Hypothalamus (tissue), 51 donors: ENCODE results near the gene PIGQ.
A peak's percentile ranks its signal among the peaks of the same experiment; 100 is the strongest.

ENCODE experiments used
- DNase-seq, 51 donors: peaks; one replicate each; lab custom pipeline; 2025; lab: John Stamatoyannopoulos, UW

Gene PIGQ

DNA sequence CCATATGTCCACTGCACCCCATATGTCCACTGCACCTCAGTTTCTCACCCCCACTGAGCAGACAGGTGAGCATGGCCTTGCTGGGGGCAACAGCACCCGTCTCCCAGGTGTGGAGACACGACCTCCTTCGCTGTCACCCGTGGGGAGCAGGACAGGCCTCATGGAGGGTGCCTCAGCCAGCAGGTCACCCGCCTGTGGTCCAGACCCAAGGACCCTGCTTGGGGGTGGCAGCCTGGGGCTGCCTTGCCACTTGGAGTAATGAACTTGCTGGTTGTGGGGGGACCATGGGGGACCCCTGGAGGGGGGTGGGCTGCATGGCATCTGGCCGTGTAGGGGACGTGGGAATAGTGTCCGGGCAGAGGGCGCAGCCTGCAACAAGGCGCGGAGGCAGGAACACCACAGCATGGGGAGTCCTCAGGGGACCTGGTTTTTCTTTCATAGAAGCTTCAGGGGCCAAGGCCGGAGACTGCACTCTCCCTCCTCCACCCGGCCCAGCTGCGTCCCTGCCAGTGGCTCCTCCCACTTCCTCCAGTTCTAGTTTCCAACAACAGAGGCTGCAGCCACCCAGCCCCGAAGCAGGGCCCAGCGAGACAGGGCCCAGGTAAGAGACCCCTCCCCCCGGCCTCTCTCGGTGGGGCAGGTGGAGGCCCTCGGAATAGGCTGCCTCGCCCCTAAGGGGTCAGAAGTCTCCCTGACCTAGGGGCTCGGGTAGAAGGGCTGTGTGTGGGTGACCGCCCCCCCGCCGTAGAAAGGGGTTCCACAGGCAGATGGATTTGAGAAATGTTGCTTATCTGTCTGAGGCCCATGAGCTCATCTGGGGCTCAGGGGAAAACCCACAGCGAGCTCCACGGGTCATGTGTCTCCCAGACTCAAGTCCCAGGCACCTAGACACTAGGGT, 3.0 kb upstream of the PIGQ start, which contains the start of gene NHLRC4:
NHLRC4 (plus strand) TSS at position 531 of the 898 bp plus-strand sequence. CDS start 1,043 bp downstream, outside the sequence.
- peak in 3 of 51 donors; percentile 11 to 13 (median 12) for DNase-seq

GRCh38 chr16:567373-568256, 2.2 kb upstream of the PIGQ start:
- DNase-seq: no peak

DNA sequence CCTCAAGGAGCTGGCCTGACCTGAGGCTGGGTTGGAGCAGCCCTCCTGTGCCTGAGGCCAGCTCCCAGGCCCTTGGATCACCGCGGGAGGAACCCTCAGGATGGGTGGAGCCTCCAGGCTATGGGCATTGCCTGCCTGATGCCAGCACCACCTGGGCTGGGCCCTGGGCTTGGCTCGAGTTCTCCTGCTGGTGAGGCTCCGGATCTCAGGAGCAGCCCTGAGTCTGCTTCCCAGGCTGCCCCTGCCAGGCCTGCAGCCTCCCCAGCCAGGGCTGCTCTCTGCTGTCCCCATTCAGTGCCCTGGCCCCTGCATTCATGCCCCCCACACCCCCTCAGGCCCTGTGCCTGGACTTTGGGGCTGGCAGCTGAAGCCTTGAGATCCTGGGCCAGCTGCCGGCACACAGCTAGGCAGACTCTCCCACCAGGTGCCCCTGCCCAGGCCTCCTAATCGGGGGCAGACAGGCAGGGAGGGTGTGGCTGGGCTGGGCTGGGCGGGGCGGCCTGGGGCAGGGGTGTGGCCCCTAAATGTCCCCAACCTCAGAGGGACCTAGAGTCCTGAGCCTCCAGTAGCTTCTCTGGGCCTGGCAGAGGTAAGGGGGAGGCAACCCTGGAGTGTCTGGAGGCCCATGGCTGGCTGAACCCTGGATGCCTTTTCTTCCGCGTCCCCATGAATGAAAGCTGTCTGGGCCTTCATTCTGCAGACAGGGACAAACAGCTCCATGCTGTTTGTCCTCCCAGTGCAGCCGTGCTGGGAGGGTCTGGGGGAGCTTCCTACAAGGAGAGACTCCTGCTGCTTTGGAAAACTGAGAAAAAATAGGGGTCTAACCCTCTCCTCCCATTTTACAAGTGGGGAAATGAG, 1.1 kb upstream of the PIGQ start:
- DNase-seq: no peak

GRCh38 chr16:572865-573650, 3.3 kb downstream of the PIGQ start:
- no peak for DNase-seq

DNA sequence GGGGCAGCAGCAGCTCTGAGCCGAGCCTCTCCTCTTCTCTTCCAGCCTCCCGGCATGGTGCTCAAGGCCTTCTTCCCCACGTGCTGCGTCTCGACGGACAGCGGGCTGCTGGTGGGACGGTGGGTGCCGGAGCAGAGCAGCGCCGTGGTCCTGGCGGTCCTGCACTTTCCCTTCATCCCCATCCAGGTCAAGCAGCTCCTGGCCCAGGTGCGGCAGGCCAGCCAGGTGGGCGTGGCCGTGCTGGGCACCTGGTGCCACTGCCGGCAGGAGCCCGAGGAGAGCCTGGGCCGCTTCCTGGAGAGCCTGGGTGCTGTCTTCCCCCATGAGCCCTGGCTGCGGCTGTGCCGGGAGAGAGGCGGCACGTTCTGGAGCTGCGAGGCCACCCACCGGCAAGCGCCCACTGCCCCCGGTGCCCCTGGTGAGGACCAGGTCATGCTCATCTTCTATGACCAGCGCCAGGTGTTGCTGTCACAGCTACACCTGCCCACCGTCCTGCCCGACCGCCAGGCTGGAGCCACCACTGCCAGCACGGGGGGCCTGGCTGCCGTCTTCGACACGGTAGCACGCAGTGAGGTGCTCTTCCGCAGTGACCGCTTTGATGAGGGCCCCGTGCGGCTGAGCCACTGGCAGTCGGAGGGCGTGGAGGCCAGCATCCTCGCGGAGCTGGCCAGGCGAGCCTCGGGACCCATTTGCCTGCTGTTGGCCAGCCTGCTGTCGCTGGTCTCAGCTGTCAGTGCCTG, 4.4 kb downstream of the PIGQ start:
- DNase-seq: no peak

GRCh38 chr16:575354-576196, 5.8 kb downstream of the PIGQ start:
- no peak for DNase-seq

DNA sequence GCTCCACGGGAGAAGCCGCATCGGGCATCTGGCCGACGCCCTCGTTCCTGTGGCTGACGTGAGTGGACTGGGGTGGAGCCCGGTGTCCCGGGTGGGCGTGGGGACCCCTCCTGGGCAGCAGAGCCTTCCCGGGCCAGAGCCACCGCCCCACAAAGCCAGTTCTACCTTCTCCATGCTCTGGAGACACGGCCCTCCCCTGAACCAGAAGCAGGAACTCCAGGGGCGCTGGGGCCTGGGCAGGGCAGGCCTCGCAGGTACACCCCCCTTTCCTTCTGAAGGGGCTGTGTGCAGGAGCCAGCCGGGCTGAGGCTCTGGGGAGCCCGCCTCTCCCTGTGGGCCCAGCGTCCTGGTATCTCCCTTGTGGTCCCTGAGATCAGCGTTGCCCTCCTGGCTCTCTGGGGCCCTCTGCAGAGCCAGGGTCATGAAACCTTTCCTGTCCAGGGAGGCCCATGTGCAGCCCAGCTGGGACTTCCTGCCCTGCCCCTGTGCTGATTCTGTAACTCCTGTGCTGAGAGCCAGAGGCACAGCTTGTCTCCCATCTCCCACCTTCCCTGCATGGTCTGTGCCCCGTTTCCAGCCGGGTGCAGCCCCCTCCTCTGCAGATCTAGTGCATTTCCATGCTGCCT, 6.5 kb downstream of the PIGQ start:
- DNase-seq: no peak

DNA sequence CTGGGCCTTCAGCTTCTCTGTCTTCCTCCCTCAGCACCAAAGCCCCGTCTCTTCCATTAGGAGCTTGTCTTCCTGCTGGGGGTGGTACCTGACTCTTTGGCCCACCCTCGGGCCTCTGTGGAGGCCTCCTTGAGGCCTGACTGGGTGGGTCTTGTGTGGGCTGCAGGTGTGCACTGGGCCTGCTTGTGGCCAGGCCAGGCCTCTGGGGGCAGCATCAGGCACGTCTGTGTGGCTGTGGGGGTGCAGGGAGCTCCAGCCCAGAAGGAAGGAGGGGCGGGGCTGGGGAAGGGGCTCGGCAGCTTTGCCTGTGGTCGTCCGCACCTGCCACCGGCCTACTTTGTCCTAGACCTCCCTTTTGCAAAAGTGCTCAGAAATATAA, 7.0 kb downstream of the PIGQ start:
- no peak for DNase-seq

DNA sequence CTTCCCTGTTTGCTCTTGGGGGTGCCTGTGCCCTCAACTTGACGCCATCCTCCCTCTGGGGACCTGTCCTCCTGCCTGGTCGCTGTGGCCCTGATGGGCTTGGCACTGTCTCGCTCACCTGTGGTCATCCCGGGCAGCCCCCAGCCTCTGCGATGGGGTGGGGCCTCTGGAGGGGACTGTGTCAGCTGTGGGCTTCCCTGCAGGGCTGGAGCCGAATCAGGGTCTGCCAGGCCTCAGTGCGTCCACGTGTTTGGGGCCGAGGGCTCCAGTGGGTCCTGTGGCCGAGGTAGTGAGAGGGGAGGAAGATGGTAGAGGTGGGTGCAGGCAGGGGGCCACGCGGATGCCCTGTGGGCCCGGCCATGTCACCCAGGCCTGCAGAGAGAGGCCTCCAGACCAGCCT, 8.0 kb downstream of the PIGQ start:
- DNase-seq: no peak

GRCh38 chr16:578232-578869, 8.6 kb downstream of the PIGQ start:
- no peak for DNase-seq

- peak in 22 of 51 donors; percentile 4 to 66 (median 32) for DNase-seq
Measured at GRCh38 chr16:578870-579405, 9.2 kb downstream of the PIGQ start.

DNA sequence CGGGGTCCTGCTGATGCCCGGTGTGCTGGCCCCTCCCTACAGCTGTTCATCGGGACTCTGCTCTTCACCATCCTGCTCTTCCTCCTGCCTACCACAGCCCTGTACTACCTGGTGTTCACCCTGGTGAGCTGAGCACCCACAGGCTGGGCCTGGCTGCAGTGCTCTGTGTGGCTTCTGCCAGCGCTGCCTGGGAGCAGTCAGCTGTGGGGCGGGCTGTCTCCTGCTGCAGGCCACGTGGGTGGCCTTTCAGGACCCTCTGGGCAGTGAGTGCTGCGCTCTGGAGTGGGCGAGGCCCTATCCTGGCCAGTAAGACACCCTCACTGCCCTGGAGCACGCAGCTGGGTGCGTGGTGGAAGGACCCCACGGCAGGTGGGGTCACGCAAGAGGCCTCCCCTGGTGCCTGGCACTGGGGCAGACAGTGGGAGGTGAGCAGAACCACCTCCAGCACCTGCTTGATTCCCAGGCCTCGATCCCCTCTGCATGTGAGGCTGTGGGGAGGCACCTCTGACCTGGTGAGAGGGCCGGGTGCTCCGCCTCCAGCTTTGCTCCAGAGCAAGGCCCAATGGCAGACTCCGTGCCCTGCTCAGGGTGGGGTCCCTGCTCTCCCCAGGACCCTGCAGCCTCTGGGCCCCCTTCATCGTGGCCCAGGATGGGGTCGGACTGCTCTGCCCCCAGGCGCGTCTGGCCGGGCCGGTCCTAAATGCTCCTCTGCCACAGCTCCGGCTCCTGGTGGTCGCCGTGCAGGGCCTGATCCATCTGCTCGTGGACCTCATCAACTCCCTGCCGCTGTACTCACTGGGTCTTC, 10.6 kb downstream of the PIGQ start:
- DNase-seq: no peak

- no peak for DNase-seq
Measured at GRCh38 chr16:580946-581498, 11.3 kb downstream of the PIGQ start.

DNA sequence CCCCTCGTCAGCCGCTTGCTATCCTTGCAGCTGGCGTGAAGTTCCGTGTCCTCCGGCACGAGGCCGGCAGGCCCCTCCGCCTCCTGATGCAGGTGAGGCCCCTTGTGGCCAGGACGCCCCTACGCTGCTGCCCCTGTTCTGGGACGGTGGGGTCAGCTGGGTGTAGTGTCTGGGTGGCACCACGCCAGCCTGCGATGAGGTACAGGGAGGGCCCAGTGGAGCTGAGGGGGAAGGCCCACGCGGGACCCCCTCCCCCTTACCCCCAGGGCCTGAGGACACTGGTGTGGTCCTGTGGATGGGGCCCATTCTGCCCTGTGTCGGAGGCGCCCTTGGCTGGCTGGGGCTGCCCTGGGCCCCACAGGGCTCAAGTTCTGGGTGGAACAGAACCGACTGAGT, 12.4 kb downstream of the PIGQ start:
- DNase-seq: no peak

DNA sequence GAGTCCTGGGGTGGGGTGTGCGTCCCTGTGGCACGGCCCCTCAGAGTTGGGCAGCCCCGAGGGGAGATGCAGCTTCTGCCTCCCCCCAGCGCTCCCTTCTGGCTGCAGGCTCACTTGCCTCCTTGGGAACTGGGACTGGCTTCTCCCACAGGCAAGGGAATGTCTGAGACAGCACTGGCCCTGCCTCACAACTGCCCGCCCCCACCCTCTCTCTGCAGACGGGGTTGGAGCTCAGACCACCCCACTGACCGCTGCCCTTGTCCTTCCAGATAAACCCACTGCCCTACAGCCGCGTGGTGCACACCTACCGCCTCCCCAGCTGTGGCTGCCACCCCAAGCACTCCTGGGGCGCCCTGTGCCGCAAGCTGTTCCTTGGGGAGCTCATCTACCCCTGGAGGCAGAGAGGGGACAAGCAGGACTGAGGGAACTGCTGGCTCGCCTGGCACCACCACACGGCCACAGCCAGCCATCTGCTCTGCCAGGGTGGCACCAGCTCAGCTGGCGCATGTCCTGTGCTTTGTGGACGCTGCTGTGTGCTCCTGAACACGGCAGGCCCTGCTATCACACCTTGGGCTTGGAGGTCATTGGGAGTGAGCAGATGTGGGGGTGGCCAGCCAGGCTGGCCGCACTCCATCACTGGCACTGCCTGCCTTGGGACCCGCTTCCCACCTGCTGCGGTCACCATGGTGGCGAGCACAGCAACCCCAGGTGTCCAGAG, 13.0 kb downstream of the PIGQ start:
- DNase-seq: peak in 2 of 51 donors; percentile 26 to 46
